KMS-11 (cell line): ENCODE measurements around the gene MICAL3.
A peak's percentile ranks its signal among the peaks of the same experiment; 100 is the strongest.

ENCODE experiments used
- H2AFZ ChIP-seq: fragments of 200-600 bp; sonication (generic); 2 replicates; pipeline ENCODE4 v1.6.1; 2016; ENCODE audit warnings: antibody characterized with exemption, mixed run types, low read depth
- H3K27ac ChIP-seq: fragments of 200-600 bp; sonication (generic); 2 replicates; pipeline ENCODE4 v1.6.1; 2016; ENCODE audit warnings: mild to moderate bottlenecking, mixed run types
- H3K27me3 ChIP-seq: fragments of 200-600 bp; sonication (generic); 2 replicates; pipeline ENCODE4 v1.6.1; 2017; ENCODE audit warnings: mild to moderate bottlenecking, low read depth, mixed run types, moderate library complexity; ENCODE audit not compliant: insufficient read depth
- H3K36me3 ChIP-seq: fragments of 200-600 bp; sonication (generic); 2 replicates; pipeline ENCODE4 v1.6.1; 2017; ENCODE audit warnings: mild to moderate bottlenecking, mixed run types; ENCODE audit not compliant: insufficient read depth
- H3K4me1 ChIP-seq: fragments of 200-600 bp; sonication (generic); 2 replicates; pipeline ENCODE4 v1.6.1; 2016; ENCODE audit warnings: mild to moderate bottlenecking, low read depth, mixed run types; ENCODE audit not compliant: poor library complexity, severe bottlenecking
- H3K4me2 ChIP-seq: fragments of 200-600 bp; sonication (generic); 2 replicates; pipeline ENCODE4 v1.7.0; 2016; ENCODE audit warnings: mild to moderate bottlenecking, mixed run types
- H3K4me3 ChIP-seq: fragments of 200-600 bp; sonication (generic); IDR thresholded peaks from 2 replicates; pipeline ENCODE4 v1.6.1; 2017; ENCODE audit warnings: low read depth, low read length, mixed read lengths; ENCODE audit not compliant: insufficient read depth
- H3K79me2 ChIP-seq: fragments of 200-600 bp; sonication (generic); 2 replicates; pipeline ENCODE4 v1.6.1; 2016; ENCODE audit warnings: low read depth, mixed run types; ENCODE audit not compliant: insufficient read depth
- H3K9ac ChIP-seq: fragments of 200-600 bp; sonication (generic); 2 replicates; pipeline ENCODE4 v1.6.1; 2016; ENCODE audit warnings: mild to moderate bottlenecking, mixed run types
- H4K20me1 ChIP-seq: fragments of 200-600 bp; sonication (generic); 2 replicates; pipeline ENCODE4 v1.6.1; 2016; ENCODE audit warnings: mild to moderate bottlenecking, mixed run types; ENCODE audit not compliant: insufficient read depth
- CTCF ChIP-seq: fragments of 200-600 bp; sonication (generic); conservative IDR thresholded peaks from 2 replicates; pipeline ENCODE4 v1.6.1; 2017; ENCODE audit warnings: low read depth, mild to moderate bottlenecking, antibody characterized with exemption, low read length, moderate library complexity, mixed read lengths

MICAL3 gene

DNA sequence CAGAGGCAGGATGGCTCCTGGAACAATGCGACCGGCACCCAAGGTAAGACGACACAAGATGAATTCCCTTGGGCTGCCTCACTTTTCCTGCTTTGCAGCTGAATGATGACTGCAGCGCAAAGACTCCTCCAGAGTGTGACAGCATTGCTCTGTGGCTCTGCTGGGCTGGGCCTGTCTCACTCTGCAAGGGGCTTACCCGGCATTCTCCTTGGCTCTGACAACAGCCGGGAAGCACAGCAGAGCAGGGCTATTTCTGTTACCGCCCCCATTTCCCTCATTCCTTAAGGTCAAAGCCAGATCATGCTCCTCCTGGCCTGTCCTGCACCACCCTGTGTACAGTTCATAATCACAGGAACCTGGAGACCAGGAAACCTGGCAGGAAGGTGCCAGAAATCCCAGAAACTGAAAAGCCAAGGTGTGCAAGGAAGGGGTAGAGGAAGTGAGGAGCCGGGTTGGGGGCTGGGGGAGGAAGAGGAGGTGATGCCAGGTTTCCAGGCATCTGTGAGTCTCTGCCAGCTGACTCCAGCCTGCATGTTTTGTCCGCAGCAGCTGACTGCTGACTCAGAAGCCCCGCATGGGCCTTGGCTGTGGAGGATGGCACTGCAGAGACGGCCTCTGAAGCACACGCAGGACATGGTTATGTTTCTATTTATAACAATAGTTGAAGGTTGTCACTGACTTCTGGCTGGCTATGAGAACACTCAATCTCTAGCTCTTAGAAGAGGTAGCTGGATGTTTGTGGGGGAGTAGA lies 113.6 kb downstream of the MICAL3 start:
- Histone ChIP-seq H3K4me1 (peaks cover 84% of the 10 kb centered on the region), H3K36me3 (peaks cover 4% of the 10 kb centered on the region; the same call in 1 of the 2 replicates), H3K4me2 (peak overlapping the region; percentile 46), H3K27me3 (no peaks in the 10 kb centered on the region), H3K79me2 (peaks cover 54% of the 10 kb centered on the region), H4K20me1 (no peaks in the 10 kb centered on the region), H3K9ac (no peak overlapping the region), H2AFZ (no peak overlapping the region), H3K4me3 (no peak overlapping the region), H3K27ac (peak overlapping the region; percentile 34; the same call in 1 of the 2 replicates)
- TF ChIP-seq CTCF = no peak

DNA sequence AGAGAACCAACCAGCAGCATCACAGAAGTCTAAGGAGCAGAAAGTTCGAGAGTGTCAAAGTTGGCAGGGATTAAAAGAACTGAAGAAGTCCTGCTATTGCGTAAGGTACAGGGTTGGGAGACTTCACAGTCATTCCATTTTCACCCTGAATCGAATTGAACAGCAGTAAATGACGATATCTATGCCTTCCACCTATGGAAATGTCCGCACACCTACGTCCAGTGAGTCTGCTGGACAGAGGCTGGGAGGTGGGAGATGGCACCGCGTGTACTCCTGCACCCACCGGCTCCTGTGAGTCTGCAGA lies 116.7 kb downstream of the MICAL3 start:
- H4K20me1 ChIP-seq = no peaks in the 10 kb centered on the region
- H3K79me2 ChIP-seq = peaks cover 36% of the 10 kb centered on the region; the same call in 1 of the 2 replicates
- H3K36me3 ChIP-seq = peaks cover 7% of the 10 kb centered on the region; the same call in 1 of the 2 replicates
- H3K4me2 ChIP-seq = no peak overlapping the region
- H3K27me3 ChIP-seq = no peaks in the 10 kb centered on the region
- H2AFZ ChIP-seq = no peak overlapping the region
- H3K4me3 ChIP-seq = no peak overlapping the region
- no peak overlapping the region for H3K9ac ChIP-seq
- TF ChIP-seq CTCF = no peak
- H3K4me1 ChIP-seq = peaks cover 86% of the 10 kb centered on the region
- no peak overlapping the region for H3K27ac ChIP-seq

DNA sequence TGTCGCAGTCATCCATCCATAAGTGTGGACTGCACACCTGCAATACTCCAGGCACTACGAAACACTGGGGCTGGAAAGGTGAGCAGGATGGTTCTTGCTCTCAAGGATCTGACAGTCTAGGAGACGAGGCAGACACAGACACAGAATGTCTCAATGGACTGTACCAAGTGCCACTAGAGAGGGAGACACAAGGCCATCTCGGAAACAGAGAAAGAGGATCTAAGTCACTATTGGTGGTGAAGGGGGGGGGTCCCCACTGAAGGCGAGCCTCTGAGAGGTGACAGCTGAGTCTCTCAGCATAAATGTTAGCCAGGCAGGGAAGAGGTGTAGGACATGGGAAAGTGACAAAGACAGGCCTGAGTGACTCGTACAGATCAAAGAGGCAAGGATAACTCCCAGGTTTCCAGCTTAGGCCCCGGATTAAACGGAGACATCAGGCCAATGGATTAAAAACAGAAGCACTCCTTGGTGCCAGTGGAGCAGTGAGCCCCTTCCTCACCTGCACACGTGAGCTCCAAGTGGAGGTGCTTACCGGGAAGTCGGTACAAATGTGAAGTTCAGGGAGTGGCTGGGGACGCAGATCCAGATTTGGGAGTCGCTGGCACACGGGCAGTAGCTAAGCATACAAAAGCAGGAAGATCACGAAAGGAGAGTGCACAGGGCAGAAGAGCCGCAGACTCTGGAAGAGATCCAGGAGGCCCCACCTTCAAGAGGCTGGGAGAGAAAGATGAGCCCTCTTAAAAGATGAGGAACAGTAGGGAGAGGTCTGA lies 117.2 kb downstream of the MICAL3 start:
- peaks cover 87% of the 10 kb centered on the region for H3K4me1 ChIP-seq
- H3K27ac ChIP-seq = no peak overlapping the region
- no peak for TF ChIP-seq CTCF
- peaks cover 38% of the 10 kb centered on the region; the same call in 1 of the 2 replicates for H3K79me2 ChIP-seq
- H3K27me3 ChIP-seq = no peaks in the 10 kb centered on the region
- H3K4me3 ChIP-seq = no peak overlapping the region
- H3K4me2 ChIP-seq = no peak overlapping the region
- no peak overlapping the region for H2AFZ ChIP-seq
- H4K20me1 ChIP-seq = no peaks in the 10 kb centered on the region
- no peak overlapping the region for H3K9ac ChIP-seq
- peaks cover 7% of the 10 kb centered on the region; the same call in 1 of the 2 replicates for H3K36me3 ChIP-seq

DNA sequence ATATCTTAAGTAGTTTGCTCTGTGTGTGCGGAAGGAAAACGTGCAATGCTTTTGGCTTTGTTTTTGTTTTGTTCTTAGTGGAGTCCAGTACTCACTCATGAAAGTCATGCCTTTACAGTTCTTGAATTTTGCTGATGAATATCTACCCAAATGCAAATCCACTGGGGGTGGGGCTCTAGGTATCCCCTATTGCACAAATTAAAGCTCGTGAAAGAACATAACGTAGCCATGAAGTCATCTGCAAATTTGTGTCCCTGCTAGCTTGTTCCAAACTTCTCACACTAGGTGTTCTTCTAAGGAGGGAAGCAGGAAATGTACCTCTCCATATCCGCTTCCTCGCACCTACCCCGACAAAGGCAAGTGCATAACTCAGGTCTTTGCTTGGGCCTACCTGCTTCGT lies 118.9 kb downstream of the MICAL3 start:
- no peak for TF ChIP-seq CTCF
- Histone ChIP-seq H3K4me2 (peak overlapping the region; percentile 85), H3K36me3 (peaks cover 7% of the 10 kb centered on the region; the same call in 1 of the 2 replicates), H3K4me1 (peaks cover 86% of the 10 kb centered on the region), H3K27me3 (no peaks in the 10 kb centered on the region), H3K79me2 (peaks cover 23% of the 10 kb centered on the region; the same call in 1 of the 2 replicates), H4K20me1 (no peaks in the 10 kb centered on the region), H3K27ac (peak overlapping the region; percentile 86), H3K9ac (no peak overlapping the region; the same call in 1 of the 2 replicates), H3K4me3 (no peak overlapping the region), H2AFZ (no peak overlapping the region)
